WI38 (cell line): ENCODE data around the gene TOMM70.

Experiments
- H3K4me3 ChIP-seq: 2 replicates; pipeline ENCODE4 v1.5.1; 2011; ENCODE audit warnings: low read depth, mild to moderate bottlenecking, control low read depth, low read length
- CTCF ChIP-seq: IDR thresholded peaks from 2 replicates; pipeline ENCODE4 v1.5.1; 2012; ENCODE audit warnings: low read depth, mild to moderate bottlenecking, control low read depth, low read length

Gene TOMM70

DNA sequence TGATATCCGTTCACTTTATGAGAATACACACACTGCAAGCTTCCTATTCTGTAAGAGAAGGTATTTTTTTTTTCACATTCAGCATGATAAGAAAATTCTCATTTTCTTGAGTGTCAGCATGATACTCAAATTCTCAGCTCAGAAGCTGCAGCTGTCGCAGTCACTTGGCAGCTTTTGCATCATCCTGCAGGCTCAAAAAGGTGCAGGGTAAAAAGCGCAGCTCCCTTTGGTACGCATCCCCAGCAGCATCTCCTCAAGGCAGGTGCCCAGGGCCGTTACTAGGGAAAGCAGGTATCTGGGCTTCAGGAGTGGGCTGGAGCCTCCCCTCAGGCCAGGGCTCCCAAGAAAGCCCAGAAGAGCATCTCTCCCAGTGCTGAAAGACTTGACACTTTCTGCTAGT lies 22.7 kb upstream of the TOMM70 start:
- no peak overlapping the region for H3K4me3 ChIP-seq
- TF ChIP-seq CTCF, result no peak

- no peak for TF ChIP-seq CTCF
- no peak overlapping the region for H3K4me3 ChIP-seq
Measured at GRCh38 chr3:100420885-100421284, 20.0 kb upstream of the TOMM70 start.

DNA sequence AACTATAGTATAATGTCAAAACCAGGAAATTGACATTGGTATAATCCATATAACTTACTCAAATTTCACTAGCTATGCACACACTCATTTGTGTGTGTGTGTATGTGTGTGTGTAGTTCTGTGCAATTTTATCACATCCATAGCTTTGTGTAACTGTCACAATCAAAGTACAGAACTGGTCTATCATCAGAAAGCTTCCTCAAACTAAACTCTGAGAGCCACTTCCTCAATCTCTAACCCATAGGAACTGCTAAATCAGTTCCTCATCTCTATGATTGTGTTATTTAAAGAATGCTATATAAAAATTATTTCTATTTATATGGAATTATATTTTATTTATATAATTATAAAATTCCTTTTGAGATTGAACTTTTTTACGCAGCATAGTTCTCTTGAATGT lies 18.5 kb upstream of the TOMM70 start:
- TF ChIP-seq CTCF, result no peak
- H3K4me3 ChIP-seq, result no peak overlapping the region

DNA sequence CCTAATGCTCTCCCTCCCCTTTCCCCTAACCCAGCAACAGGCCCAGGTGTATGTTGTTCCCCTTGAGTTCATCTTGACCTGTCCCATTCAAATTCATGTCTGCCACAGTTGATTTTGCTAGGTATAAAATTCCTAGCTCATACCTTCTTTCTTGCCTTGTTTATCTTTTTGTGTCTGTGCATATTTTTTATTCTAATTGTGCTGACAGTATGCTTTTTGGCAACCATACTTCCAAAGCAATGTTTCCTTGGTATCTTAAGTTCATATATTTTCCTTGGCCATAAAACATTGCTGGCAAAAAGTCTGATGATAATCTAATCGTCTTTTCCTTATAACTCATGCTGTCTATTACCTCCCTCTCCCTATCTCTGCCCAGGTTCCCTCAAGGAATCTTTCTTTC lies 16.0 kb upstream of the TOMM70 start:
- no peak overlapping the region for H3K4me3 ChIP-seq
- no peak for TF ChIP-seq CTCF

- H3K4me3 ChIP-seq, result no peak overlapping the region
- no peak for TF ChIP-seq CTCF
Measured at GRCh38 chr3:100416176-100416575, 15.3 kb upstream of the TOMM70 start.

DNA sequence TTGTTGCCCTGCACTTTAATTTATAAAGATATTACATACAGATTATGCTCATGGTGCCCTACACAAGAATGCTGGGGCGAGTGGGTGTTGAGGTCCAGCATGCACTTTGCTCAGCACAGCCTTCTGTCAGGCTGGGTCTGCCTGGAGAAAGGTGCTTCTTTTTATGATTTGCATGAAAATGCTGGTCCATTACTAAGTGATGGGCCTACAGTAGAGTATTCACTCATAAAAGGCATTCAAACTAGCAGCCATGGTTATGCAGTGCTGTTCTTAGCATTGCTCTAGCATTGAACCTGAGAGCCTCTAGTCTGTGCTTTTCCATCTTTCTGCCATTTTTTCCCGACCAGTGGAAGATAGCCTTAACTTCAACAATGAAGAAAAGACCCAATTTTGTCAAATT lies 12.7 kb upstream of the TOMM70 start:
- TF ChIP-seq CTCF, result no peak

DNA sequence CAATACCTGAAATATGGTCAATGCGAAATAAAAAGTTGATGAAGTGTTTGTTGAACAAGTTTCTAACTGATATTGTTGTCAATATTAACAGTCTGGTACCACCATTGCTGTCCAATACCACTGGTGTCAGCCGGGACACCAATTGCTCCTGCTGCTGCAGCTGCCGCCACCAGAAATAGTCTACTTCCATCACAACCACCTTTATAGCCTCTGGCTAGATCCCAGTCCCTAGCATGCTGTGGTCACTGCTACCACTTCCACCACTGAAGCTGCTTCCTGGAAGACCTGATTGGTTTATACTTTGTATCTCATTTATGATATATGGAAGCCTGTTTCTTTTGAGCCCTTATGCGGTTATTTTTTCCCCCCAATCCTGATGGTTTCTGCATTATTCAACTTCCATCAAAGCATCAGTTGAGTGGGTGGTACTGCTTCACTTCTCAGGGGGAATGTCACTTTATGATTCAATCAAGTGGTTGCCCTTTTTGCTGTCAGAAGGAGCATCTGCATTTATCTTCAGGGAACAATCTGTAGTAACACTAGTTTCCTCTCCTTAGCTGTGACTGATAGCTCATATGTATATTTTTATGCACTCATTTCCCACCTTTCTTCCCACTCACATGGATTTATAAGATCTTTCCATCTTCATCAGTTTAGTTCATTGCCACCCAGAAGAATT lies 12.2 kb upstream of the TOMM70 start:
- TF ChIP-seq CTCF, result no peak
- no peak overlapping the region for H3K4me3 ChIP-seq

More for the DNA sequence above, 12.7 kb upstream of the TOMM70 start:
- H3K4me3 ChIP-seq, result no peak overlapping the region
